Superior temporal gyrus (tissue), 1 donor: ENCODE results near the gene FOXR1.

Experiments
- DNase-seq: peaks from one replicate; pipeline ENCODE4 v3.0.0-alpha.2; 2016; ENCODE audit errors: extremely low spot score

The FOXR1 gene

DNA sequence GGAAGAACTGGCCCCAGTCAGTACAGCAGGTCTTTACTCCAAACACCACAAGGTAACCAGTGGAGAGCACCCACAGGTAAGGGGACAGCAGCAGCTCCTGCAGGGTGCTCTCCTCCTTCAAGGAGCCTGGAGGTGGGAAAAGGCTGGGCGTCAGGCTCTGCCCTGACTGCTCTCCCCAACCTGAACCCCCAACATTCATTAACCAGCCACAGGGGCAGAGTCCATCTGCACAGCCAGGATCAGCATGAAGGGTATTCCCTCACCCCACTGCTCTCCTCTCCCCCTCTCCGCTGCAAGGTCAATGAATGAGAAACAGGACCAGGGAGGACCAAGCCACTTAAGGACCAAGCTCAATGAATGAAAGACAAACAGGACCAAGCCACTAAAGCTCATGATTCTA lies 55.4 kb downstream of the FOXR1 start:
- no peak for DNase-seq

GRCh38 chr11:119027561-119028345 lies 56.2 kb downstream of the FOXR1 start:
- DNase-seq = no peak

DNA sequence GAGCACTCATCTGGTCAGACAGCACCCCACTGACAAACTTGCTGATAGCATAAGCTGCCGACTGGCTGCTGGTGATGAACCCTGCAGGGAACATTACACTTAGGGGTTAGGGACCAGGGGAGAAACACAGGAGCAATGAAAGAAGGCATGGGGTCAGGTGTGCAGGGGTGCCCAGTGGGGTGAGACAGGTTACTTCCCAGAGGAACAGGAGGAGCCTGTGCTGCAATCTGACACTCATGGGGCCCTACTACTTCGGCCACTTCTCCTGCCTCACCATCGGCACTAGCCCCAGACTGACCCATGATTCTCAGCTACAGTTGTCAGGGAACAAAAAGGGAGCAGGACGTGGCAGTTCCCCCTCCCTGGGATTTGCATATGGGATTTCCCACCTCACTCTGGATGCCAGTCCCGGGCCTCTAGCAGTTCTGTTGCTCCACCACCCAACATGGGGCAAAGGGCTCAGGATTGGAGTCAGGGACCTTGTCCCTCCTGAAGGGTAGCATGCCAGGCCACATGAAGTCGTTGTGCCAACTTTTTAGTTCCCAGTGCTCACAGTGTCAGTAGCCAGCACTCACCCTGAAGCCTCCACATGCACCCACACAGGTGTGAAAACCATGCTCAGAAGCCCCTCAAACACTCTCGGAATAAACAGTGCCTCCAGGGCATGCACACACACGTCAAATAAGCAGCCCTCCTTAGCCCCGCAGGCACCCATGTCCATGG lies 56.9 kb downstream of the FOXR1 start:
- DNase-seq = no peak

- DNase-seq = no peak
These were observed 57.4 kb downstream of the FOXR1 start for GRCh38 chr11:119029069-119029339.

DNA sequence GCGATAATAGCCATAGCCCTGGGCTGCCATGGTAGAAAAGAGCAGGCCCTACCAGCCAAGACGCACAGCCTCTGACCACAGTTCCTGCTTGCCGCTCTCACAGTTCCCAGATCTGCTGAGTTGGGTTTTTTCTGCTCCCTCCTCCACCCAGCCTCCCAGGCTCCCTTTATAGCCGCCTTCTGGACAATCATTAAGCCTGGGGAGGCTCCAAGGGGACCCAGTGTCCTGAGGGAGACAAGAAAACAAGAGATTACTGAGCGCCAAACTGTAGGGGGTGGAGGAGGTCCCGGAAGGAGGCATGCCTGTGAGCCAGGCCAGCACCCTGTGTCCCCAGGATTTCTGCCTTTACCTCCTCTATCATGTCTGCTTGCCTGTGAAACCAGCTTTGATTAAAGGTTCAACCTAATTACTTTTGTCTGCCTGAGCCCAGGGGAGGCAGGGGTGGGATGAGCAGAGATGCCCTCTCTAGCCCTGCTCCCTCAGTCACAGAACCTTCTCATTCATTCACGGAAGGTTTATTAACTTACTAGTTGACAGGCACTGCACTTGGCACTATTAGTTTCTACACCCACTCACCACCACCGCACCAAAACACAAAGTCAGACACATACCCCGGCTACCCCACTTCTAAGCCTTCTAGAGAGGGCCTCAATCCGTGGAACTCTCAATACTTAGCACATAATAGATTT lies 57.9 kb downstream of the FOXR1 start:
- peak; percentile 15 for DNase-seq

DNA sequence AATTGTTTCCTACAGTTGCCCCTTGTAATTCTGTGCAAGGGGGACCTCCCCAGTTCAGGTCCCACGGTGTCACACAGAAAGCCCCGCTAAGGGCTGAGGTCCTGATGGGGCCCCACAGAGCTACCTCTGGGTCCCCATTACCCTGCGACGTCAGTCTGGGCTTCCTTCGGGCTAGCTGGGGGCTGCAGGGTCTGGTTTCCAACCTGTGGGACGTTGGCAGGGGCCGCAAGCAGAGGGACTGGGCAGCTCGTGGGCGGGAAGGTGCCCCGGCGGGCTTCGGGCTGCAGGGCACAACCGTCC lies 58.4 kb downstream of the FOXR1 start:
- DNase-seq = no peak

DNA sequence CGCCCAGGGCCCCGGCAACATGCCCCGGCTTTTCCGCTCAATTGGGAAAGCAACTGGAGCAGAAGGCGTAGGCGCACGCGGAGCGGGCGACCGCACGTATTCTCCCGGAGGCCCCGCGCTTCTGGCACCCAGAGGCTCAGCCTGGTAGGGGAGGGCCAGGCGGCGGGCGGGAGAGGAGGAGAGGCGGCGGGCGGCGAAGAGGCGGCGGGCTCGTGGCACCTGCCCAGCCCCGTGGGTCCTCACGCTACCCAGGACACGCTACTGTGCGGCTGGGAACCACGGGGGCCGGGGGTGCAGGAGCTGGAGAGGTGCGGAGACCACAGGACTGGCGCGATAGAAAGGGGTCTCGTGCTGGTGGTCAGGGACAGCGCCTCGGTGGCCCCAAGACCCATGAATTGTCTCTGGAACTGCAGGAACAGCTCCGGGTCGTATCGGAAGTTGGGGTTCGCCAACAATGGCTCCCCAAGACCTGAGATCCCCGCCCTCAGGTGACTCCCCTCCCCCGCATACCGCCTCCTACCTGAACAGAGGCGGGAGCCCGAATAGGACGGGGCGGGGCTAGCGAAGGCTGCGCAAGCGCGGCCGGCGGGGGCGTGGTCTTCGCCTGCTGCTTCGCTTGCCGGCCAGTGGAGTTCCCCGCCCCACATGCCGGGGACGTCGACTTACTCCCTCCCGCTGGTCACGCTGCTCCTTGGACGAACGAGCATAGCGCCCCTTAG lies 58.9 kb downstream of the FOXR1 start, which contains the start of gene SLC37A4:
Gene SLC37A4 (minus strand): TSS at position 549 of the 719 bp plus-strand sequence.
- peak; percentile 98 for DNase-seq
